Esophagus muscularis mucosa (tissue), 3 donors: Measurements from ENCODE around the gene PTCRA.

Experiments
- CTCF ChIP-seq, 3 experiments: fragments of 200-600 bp in 2 of 3; fragments of 450-650 bp in 1 of 3; sonication (generic) in 2 of 3; IDR thresholded peaks; one replicate each; pipeline ENCODE4 v1.5.1; 2017 to 2019; ENCODE audit warnings: antibody characterized with exemption in 3 of 3, mild to moderate bottlenecking in 2 of 3, moderate library complexity in 1 of 3
- EP300 ChIP-seq: sonication (generic); formaldehyde crosslinking; IDR thresholded peaks from one replicate; pipeline ENCODE4 v1.6.1; 2017; ENCODE audit warnings: antibody characterized with exemption

- TF ChIP-seq CTCF (IDR thresholded peaks at IDR 0.05): no peak
- TF ChIP-seq EP300: no peak
Observed at GRCh38 chr6:42967228-42967627, 51.4 kb downstream of the PTCRA start.
